H4 (cell line): ENCODE results near the gene HOXD12. TPM values are rescaled to one million over a fixed set of nuclear protein-coding genes. Genes with fewer than 3 reads are reported as not detected.

ENCODE experiments used
- DNase-seq: peaks from one replicate; pipeline ENCODE4 v3.0.0-alpha.2; 2015; ENCODE audit warnings: low spot score
- total RNA-seq: library from RNA; depleted of rRNA; stranded (reverse); fragments of >200 nt; shearing (Covaris generic); gene quantifications from 2 replicates; pipeline ENCODE4 v1.2.3, GENCODE V29; 2014

Gene HOXD12
- total RNA-seq, 1 experiment from 2014 or later: not detected

- no peak for DNase-seq
Measured at GRCh38 chr2:176105078-176105729, 5.6 kb downstream of the HOXD12 start.

GRCh38 chr2:176105730-176106580, 6.4 kb downstream of the HOXD12 start:
- no peak for DNase-seq

GRCh38 chr2:176106581-176107539, 7.3 kb downstream of the HOXD12 start, which contains the start of gene HOXD11:
Gene HOXD11, plus strand, starts transcription at chr2:176107280. Its CDS starts 76 bp downstream, at chr2:176107356.
- DNase-seq: no peak

GRCh38 chr2:176107731-176108181, 8.2 kb downstream of the HOXD12 start:
- no peak for DNase-seq

GRCh38 chr2:176109192-176109901, 9.8 kb downstream of the HOXD12 start:
- no peak for DNase-seq

DNA sequence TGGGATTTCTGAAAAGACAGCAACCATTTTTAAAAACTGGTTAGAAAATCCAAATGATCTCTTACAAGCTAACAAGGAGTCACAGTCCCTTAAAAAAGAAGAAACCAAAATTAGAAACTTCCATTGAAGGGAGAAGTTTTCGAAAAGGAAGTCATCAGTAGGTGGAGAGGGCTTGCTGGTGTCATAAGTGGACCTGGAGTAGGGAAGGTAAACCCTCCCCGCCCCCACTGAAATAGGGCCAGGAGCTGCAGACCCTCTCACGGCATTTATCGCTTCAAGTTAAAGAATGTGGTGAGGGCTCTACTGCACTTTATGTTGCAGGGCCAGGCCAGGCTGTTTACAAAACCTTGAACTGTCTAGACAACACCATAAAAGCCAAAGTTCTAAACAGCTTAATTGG, 10.4 kb downstream of the HOXD12 start:
- no peak for DNase-seq

GRCh38 chr2:176110415-176111308, 11.1 kb downstream of the HOXD12 start:
- no peak for DNase-seq

DNA sequence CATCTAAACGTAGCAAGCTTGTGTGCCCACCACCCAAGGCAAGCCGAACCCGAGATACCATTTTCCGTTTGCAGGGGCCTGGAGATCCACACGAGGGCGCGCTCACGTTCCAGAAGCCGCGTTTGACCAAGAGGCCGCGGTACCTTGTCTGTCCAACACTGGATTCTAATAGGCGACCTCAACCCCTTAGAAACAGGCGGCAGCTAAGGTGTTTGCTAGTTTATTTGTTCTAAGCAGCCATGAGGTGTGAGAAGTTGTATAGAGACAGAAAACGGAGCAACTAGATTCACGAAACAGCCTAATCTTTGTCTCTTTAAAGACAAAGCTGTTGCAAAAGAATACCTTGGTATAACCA, 11.7 kb downstream of the HOXD12 start:
- peak; percentile 34 for DNase-seq

- DNase-seq: no peak
Measured at GRCh38 chr2:176111846-176112374, 12.3 kb downstream of the HOXD12 start.

DNA sequence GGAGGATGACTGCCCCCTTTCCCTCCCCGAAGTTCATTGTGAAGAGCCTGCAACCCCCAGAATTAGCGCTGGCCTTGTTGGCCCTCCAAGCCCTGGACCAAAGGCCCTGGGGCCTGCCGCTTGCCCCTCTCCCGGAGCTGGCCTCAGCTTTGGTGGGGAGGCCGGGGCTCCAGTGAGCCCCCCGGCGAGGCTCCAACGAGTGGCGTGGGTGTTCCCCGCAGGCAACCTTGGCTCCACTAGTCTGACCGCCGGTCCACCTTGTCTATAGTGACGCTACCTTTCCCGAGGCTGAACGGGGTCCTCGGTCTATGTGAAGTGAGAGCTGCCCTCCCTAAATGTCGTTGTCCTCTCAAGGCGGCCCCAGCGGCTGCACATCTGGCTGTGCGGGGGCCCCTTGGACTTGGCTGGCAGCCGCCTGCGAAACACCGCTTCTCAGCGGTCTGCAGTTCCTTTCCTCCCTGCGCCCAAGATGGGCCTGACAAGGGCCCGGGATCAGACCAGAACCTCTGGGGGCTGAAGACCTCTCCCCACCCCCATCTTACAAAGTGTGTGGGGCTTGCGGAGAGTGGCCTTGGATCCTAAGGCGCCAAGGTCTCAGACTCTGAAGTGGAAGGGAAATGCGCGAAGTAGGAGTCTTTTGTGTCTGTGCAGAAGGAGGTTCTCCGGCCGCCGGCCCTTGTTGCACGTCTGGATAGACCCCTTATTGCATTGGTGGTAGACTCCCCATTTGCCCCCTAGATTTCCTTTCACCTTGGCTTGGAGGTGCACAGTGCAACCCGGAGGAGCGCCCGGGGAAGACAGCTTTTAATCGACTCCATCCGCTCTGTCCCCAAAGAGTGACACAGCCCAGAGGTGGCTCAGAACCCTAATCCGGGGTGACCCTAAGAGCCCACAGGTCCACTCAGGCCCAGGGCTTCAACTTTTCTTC, 13.0 kb downstream of the HOXD12 start:
- DNase-seq: no peak

DNA sequence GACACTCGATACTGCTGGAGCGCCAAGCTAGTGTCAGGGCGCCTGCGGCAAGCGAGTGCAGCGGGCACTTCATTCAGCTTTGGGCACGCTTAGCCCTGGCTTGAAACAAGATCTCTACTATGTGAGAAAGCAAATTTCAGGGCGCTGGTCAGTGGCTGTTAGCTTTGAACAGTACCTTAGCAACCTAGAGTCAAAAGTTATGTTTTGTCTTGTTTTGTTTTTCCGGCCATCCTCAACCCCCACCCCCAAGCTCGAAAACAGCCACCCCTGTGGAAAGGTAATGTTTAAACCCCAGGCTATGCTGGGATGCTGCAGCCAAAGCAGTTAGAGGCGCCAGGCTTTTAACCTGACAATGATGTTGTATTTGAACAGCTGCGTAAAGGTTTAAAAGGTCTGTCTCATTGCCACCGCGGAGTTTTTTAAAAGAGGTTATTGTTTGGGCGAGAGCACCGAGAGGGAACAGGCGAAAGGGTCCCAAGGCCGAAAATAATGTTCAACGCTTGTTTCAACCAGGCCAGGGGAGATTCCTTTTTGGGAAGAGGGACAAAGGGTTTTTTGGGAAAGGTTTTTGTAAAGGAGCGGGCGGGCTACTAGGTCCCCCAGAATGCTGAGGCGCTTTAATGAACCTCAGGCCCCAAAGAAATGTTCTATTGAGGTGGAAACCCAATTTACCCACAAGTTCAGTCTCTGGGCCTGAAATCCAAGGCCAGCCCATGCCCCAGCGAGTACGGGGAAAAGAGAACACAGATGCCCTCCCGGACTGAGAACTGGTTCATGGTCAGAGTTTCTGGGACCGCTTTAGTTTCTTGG, 14.7 kb downstream of the HOXD12 start:
- no peak for DNase-seq

DNA sequence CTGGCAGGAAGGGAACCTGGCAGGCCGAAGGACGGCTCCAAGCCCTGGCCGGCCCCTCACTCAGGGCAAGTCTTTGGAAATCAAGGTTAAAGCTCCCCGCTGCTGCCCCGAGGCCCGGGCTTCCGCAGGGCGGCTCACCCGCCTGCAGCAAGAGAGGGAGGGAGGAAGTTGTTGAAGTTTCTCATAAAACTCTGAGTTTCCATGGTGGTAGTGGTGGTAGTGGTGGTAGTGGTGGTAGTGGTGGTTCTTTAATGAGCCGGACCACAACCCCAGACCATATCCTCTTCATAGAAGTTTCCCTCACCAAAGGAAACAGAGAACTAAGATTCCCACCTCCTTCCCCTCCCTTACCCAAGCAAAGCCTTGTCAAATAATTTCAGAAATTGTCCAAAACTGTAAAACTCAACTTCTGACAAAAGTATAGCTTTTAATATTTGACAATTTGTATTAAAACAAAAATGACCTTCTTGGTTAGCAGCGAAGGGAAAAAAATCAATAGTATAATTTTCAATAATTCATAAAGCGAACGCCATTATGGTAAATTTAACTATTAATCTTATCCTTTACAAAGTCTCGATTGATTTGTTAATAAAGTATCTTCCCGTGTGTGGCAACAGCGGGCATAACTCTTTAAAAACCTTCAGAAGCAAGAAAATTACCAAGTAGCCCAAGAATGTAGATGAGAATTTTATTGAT, 15.5 kb downstream of the HOXD12 start:
- no peak for DNase-seq

DNA sequence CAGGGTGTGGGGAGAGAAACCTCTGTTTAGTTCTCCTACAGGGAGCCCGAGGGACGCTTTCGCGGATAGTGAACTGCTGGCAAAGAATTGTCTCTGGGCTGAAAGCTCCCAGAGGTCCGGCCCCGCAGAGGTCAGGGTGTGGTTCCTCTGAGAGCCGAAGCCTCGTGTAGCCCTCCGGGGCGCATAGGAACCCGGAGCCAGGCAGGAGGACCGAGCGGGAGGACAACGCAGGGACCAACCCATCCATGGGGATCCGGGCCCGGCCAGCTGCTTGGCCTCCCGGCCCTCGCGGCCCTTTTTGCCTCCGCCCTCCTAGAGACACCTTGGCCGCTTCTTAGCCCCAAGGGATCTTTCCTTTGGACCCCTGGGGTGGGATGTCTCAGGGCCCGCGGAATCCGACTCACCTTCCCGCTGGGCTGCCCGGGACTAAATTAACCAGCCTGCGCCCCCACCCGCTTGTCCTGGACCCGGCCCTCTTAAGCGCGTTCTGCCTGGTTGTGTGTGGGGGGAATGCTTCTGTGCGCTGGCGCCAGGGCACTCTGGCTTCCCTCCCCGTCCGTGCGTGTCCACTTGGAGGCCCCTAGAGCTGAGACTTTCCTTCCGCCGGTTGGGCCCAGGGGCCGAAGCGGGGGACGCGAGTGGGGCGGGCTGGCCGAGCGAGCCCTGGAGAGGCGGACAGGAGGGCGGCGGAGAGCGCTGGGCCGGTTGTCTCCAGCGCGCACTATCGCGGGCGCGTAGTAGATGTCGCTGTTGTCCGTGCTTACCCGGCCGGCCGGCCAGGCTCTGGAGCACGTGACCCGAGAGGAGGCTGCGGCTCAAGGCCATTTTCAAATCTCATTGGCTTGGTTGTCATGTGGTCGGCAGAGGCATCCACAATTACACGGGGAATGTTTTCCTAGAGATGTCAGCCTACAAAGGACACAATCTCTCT, 16.6 kb downstream of the HOXD12 start, which contains the start of gene HOXD10:
Gene HOXD10, plus strand, starts transcription at position 896 of the 931 bp plus-strand sequence. CDS start 56 bp downstream, outside the sequence.
- no peak for DNase-seq

DNA sequence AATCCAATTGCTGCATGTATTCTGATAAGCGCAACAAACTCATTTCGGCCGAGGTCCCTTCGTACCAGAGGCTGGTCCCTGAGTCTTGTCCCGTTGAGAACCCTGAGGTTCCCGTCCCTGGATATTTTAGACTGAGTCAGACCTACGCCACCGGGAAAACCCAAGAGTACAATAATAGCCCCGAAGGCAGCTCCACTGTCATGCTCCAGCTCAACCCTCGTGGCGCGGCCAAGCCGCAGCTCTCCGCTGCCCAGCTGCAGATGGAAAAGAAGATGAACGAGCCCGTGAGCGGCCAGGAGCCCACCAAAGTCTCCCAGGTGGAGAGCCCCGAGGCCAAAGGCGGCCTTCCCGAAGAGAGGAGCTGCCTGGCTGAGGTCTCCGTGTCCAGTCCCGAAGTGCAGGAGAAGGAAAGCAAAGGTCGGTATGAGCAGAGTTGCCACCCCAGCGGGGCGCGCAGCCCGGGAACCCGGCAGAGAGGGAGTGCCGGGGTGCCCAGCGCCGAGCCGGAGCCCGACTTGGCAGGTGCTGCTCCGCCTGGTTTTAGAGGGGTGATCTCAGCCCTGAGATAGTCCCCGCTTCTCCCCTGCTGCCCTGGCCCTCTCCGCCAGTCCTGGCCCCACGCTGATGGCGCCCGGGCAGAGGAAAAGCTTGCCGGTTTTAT, 17.7 kb downstream of the HOXD12 start:
- DNase-seq: no peak

GRCh38 chr2:176117823-176118371, 18.3 kb downstream of the HOXD12 start:
- DNase-seq: no peak
